SU-DHL-6 (cell line): ENCODE data around the gene CSNK2B.
A peak's percentile ranks its signal among the peaks of the same experiment; 100 is the strongest.

Experiments used
- H2AFZ ChIP-seq: fragments of 200-600 bp; sonication (generic); 2 replicates; pipeline ENCODE4 v1.6.1; 2014; ENCODE audit warnings: low read depth, mild to moderate bottlenecking, moderate library complexity, mixed read lengths, antibody characterized with exemption, low read length; ENCODE audit not compliant: severe bottlenecking
- H3F3A ChIP-seq: fragments of 200-600 bp; shearing (Covaris generic); 2 replicates; pipeline ENCODE4 v1.6.0; 2016; ENCODE audit warnings: antibody characterized with exemption, mild to moderate bottlenecking; ENCODE audit not compliant: insufficient read depth
- H3K27ac ChIP-seq: fragments of 200-600 bp; sonication (generic); 2 replicates; pipeline ENCODE4 v1.5.1; 2016; ENCODE audit warnings: low read depth, mild to moderate bottlenecking, low read length, moderate library complexity, mixed read lengths
- H3K27me3 ChIP-seq: fragments of 200-600 bp; sonication (generic), shearing (Covaris generic); 2 replicates; pipeline ENCODE4 v1.6.0; 2014; ENCODE audit warnings: mild to moderate bottlenecking, low read length
- H3K36me3 ChIP-seq: fragments of 200-600 bp; sonication (generic); 2 replicates; pipeline ENCODE4 v1.6.1; 2014; ENCODE audit warnings: mild to moderate bottlenecking, low read length, mixed read lengths
- H3K4me2 ChIP-seq: fragments of 300-600, 200-600 bp; shearing (Covaris generic), sonication (generic); 2 replicates; pipeline ENCODE4 v1.6.0; 2014; ENCODE audit warnings: low read length, low read depth, mild to moderate bottlenecking; ENCODE audit not compliant: poor library complexity, severe bottlenecking
- H3K4me3 ChIP-seq: fragments of 200-600 bp; sonication (generic); 2 replicates; pipeline ENCODE4 v1.5.1; 2014; ENCODE audit warnings: antibody characterized with exemption, low read length, mild to moderate bottlenecking, mixed read lengths; ENCODE audit not compliant: insufficient read depth, poor library complexity, severe bottlenecking
- H3K79me2 ChIP-seq: fragments of 200-600 bp; sonication (generic); 2 replicates; pipeline ENCODE4 v1.6.1; 2014; ENCODE audit warnings: mild to moderate bottlenecking, low read length, moderate library complexity; ENCODE audit not compliant: insufficient read depth
- H3K9ac ChIP-seq: fragments of 200-600 bp; sonication (generic); 2 replicates; pipeline ENCODE4 v1.7.0; 2014; ENCODE audit warnings: mild to moderate bottlenecking, low read length
- H3K9me2 ChIP-seq: fragments of 200-600 bp; sonication (generic); replicated peaks from 2 replicates; pipeline ENCODE4 v1.6.1; 2014; ENCODE audit warnings: low read length; ENCODE audit not compliant: insufficient read depth
- H3K9me3 ChIP-seq: fragments of 200-600 bp; sonication (generic); 2 replicates; pipeline ENCODE4 v1.6.1; 2014; ENCODE audit warnings: low read length, mixed read lengths; ENCODE audit not compliant: insufficient read depth
- H4K20me1 ChIP-seq: fragments of 200-600 bp; sonication (generic); 2 replicates; pipeline ENCODE4 v1.6.1; 2014; ENCODE audit warnings: low read depth, mild to moderate bottlenecking, antibody characterized with exemption, low read length, moderate library complexity, mixed read lengths
- CTCF ChIP-seq: fragments of 200-600 bp; sonication (generic); IDR thresholded peaks from one replicate; pipeline ENCODE4 v1.5.1; 2017; ENCODE audit warnings: antibody characterized with exemption, mild to moderate bottlenecking, low read length, moderate library complexity; ENCODE audit not compliant: insufficient read depth, poor library complexity, severe bottlenecking
- EZH2phosphoT487 ChIP-seq: fragments of 200-600 bp; sonication (generic), shearing (Covaris generic); conservative IDR thresholded peaks from 2 replicates; pipeline ENCODE4 v1.6.1; 2018; ENCODE audit warnings: mild to moderate bottlenecking, antibody characterized with exemption, low read length, moderate library complexity, mixed read lengths

CSNK2B gene

GRCh38 chr6:31663961-31664789 is 1.7 kb upstream of the CSNK2B start:
- Histone ChIP-seq H3K4me2 (peak overlapping the region; percentile 81), H3K4me3 (peak overlapping the region; percentile 68), H3K27me3 (no peaks in the 10 kb centered on the region), H2AFZ (peak overlapping the region; percentile 0), H3K9me3 (no peaks in the 10 kb centered on the region), H3K36me3 (peaks cover 18% of the 10 kb centered on the region), H4K20me1 (no peaks in the 10 kb centered on the region; the same call in 1 of the 2 replicates), H3K27ac (peak overlapping the region; percentile 95), H3K79me2 (peaks cover 59% of the 10 kb centered on the region), H3K9ac (peak overlapping the region; percentile 82), H3F3A (peaks cover 28% of the 10 kb centered on the region), H3K9me2 (no peaks in the 10 kb centered on the region)
- peak; percentile 43 for TF ChIP-seq CTCF
- no peak for TF ChIP-seq EZH2phosphoT487

GRCh38 chr6:31664790-31665500 is 935 bp upstream of the CSNK2B start, which contains the start of gene GPANK1:
TSS of gene GPANK1 (minus strand) at chr6:31664997. CDS start at chr6:31664478, 519 bp downstream.
- Histone ChIP-seq H3F3A (peaks cover 28% of the 10 kb centered on the region), H3K27me3 (no peaks in the 10 kb centered on the region), H3K9me3 (no peaks in the 10 kb centered on the region), H3K4me3 (peak within 1 kb of the TSS; percentile 83), H2AFZ (peak within 1 kb of the TSS; percentile 0), H3K79me2 (peaks cover 51% of the 10 kb centered on the region), H3K27ac (peak within 1 kb of the TSS; percentile 95), H4K20me1 (no peaks in the 10 kb centered on the region; the same call in 1 of the 2 replicates), H3K4me2 (peak within 1 kb of the TSS; percentile 81), H3K9me2 (no peaks in the 10 kb centered on the region), H3K9ac (peak within 1 kb of the TSS; percentile 82), H3K36me3 (peaks cover 23% of the 10 kb centered on the region)
- TF ChIP-seq CTCF (no peak), EZH2phosphoT487 (no peak)

- H3K36me3 ChIP-seq, result peaks cover 28% of the 10 kb centered on the region
Observed at GRCh38 chr6:31666337-31666965, 571 bp downstream of the CSNK2B start.

More at GRCh38 chr6:31666337-31666965, 571 bp downstream of the CSNK2B start:
- Histone ChIP-seq H2AFZ (no peak overlapping the region), H3K4me2 (peak overlapping the region; percentile 82), H4K20me1 (no peaks in the 10 kb centered on the region; the same call in 1 of the 2 replicates), H3K9me3 (no peaks in the 10 kb centered on the region), H3K9me2 (no peaks in the 10 kb centered on the region), H3F3A (peaks cover 24% of the 10 kb centered on the region), H3K4me3 (peak overlapping the region; percentile 83), H3K79me2 (peaks cover 46% of the 10 kb centered on the region), H3K9ac (peak overlapping the region; percentile 82), H3K27me3 (no peaks in the 10 kb centered on the region), H3K27ac (peak overlapping the region; percentile 62)
- TF ChIP-seq CTCF, result no peak
